HepG2 (cell line): ENCODE results near the gene CDKN3. TPM values are rescaled to one million over a fixed set of nuclear protein-coding genes. Genes with fewer than 3 reads are reported as not detected.

Experiments used
- ATAC-seq: fragments of 200-7000 bp; cut with Tn5 transposase; 3 replicates; pipeline ENCODE4 v1.9.1; 2020; ENCODE audit warnings: mild to moderate bottlenecking, moderate library complexity
- BruUV-seq: library from RNA; stranded (reverse); fragments of 400-500 nt; replicated peaks from 2 replicates; lab custom pipeline; 2021; lab: Mats Ljungman, UMichigan
- CTCF ChIA-PET: fragments of 300-600 bp; formaldehyde crosslinking; extraction: SDS; loops from one replicate; lab custom pipeline; 2021; ENCODE audit warnings: low total read pairs, inconsistent platforms, low intra/inter-chr PET ratio; lab: Yijun Ruan, JAX
- POLR2A ChIA-PET: fragments of 350-600 bp; sonication (Branson Sonifier 250); formaldehyde crosslinking; loops from one replicate; lab custom pipeline; 2020; ENCODE audit warnings: antibody characterized with exemption, inconsistent platforms; lab: Yijun Ruan, JAX
- DNase-seq: peaks from one replicate; pipeline ENCODE4 v3.0.0-alpha.2; 2015; ENCODE audit warnings: low spot score
- FAIRE-seq: peaks from 3 replicates; lab custom pipeline; 2011; peaks lifted over from hg19 to GRCh38; lab: Jason Lieb, UNC
- H2AFZ ChIP-seq: one replicate; pipeline ENCODE4 v1.6.1; 2011; ENCODE audit warnings: low read length, inconsistent platforms
- H3K27ac ChIP-seq: fragments of 300-600 bp; 3 replicates; pipeline ENCODE4 v1.8.0; 2011; ENCODE audit warnings: mixed run types, mild to moderate bottlenecking, mixed read lengths, low read length, inconsistent platforms; ENCODE audit not compliant: insufficient read depth; ENCODE audit errors: extremely low read length
- H3K27me3 ChIP-seq, 2 experiments: fragments of 200-600 bp in 1 of 2; 2 replicates in 1 of 2; 3 replicates in 1 of 2; pipeline versions ENCODE4 v1.6.0 to v1.8.0; 2011; ENCODE audit warnings: low read length in 2 of 2, mild to moderate bottlenecking in 2 of 2, moderate library complexity in 2 of 2, inconsistent platforms in 1 of 2; ENCODE audit not compliant: insufficient read depth in 2 of 2, control insufficient read depth in 1 of 2
- H3K36me3 ChIP-seq, 2 experiments: fragments of 200-600 bp in 1 of 2; replicated peaks in 1 of 2; 2 replicates in 1 of 2; 3 replicates in 1 of 2; pipeline versions ENCODE4 v1.5.1 to v1.8.0; 2011; ENCODE audit warnings: low read length in 2 of 2, inconsistent platforms in 1 of 2; ENCODE audit not compliant: insufficient read depth in 2 of 2, control insufficient read depth in 1 of 2
- H3K4me1 ChIP-seq: 2 replicates; pipeline ENCODE4 v1.5.1; 2012; ENCODE audit warnings: low read length, inconsistent platforms; ENCODE audit not compliant: insufficient read depth
- H3K4me2 ChIP-seq: 2 replicates; pipeline ENCODE4 v1.6.0; 2011; ENCODE audit warnings: low read depth, low read length, inconsistent platforms
- H3K4me3 ChIP-seq, 3 experiments: fragments of 200-600 bp in 1 of 3; sonication (generic), shearing (Covaris generic) in 1 of 3; replicated peaks in 1 of 3; 2 replicates each; pipeline ENCODE4 v1.5.1; 2011 to 2016; ENCODE audit warnings: low read length in 3 of 3, inconsistent platforms in 2 of 3, low read depth in 2 of 3, mild to moderate bottlenecking in 2 of 3, control low read depth in 1 of 3, mixed read lengths in 1 of 3; ENCODE audit not compliant: insufficient read depth in 1 of 3
- H3K79me2 ChIP-seq: one replicate; pipeline ENCODE4 v1.6.1; 2011; ENCODE audit warnings: low read length, inconsistent platforms; ENCODE audit not compliant: insufficient read depth
- H3K9ac ChIP-seq: 2 replicates; pipeline ENCODE4 v1.6.0; 2011; ENCODE audit warnings: mild to moderate bottlenecking, low read depth, low read length, inconsistent platforms; ENCODE audit not compliant: insufficient read depth
- H3K9me3 ChIP-seq: 2 replicates; pipeline ENCODE4 v1.5.1; 2012; ENCODE audit warnings: mild to moderate bottlenecking, low read length
- H4K20me1 ChIP-seq: 2 replicates; pipeline ENCODE4 v1.6.0; 2011; ENCODE audit warnings: inconsistent platforms, mild to moderate bottlenecking, low read length, moderate library complexity; ENCODE audit not compliant: insufficient read depth
- E2F1 ChIP-seq: sonication (generic); formaldehyde crosslinking; IDR thresholded peaks from 2 replicates; pipeline ENCODE4 v1.5.0; 2020; ENCODE audit warnings: missing genetic modification reagents
- GTF3A ChIP-seq: sonication (generic); formaldehyde crosslinking; conservative IDR thresholded peaks from 2 replicates; pipeline ENCODE4 v1.4.0; 2020; ENCODE audit warnings: mild to moderate bottlenecking, missing genetic modification reagents
- HIVEP1 ChIP-seq: sonication (generic); formaldehyde crosslinking; IDR thresholded peaks from 2 replicates; pipeline ENCODE4 v1.4.0; 2020; ENCODE audit warnings: mild to moderate bottlenecking, missing genetic modification reagents
- KIAA2018 ChIP-seq: sonication (generic); formaldehyde crosslinking; IDR thresholded peaks from 2 replicates; pipeline ENCODE4 v1.5.0; 2020; ENCODE audit warnings: mild to moderate bottlenecking, missing genetic modification reagents, borderline replicate concordance
- ZNF12 ChIP-seq: sonication (generic); formaldehyde crosslinking; IDR thresholded peaks from 2 replicates; pipeline ENCODE4 v1.5.0; 2020; ENCODE audit warnings: missing genetic modification reagents
- ZNF496 ChIP-seq: sonication (generic); formaldehyde crosslinking; IDR thresholded peaks from 2 replicates; pipeline ENCODE4 v1.8.1; 2023; ENCODE audit warnings: mild to moderate bottlenecking, moderate library complexity, missing genetic modification reagents; ENCODE audit not compliant: insufficient replicate concordance
- ZNF549 ChIP-seq: sonication (generic); formaldehyde crosslinking; IDR thresholded peaks from 2 replicates; pipeline ENCODE4 v1.5.0; 2020; ENCODE audit warnings: missing genetic modification reagents
- WGBS: methylation state at CpG from one replicate; pipeline ENCODE4 v1.1.6; 2017; ENCODE audit warnings: low lambda C conversion rate; 5-methylcytosine and 5-hydroxymethylcytosine counted together
- in situ Hi-C: cut with HindIII; loops from 2 replicates; pipeline ENCODE4 v1.10.0; 2017; ENCODE audit warnings: low pct_unique_long_range_greater_than_20kb; ENCODE audit not compliant: extremely low pct_ligation_motif_present
- intact Hi-C: fragments of 100-400 bp; cut with micrococcal nuclease; formaldehyde crosslinking; loops from one replicate; pipeline ENCODE4 v1.10.0; 2022; ENCODE audit not compliant: unreplicated experiment
- polyA plus RNA-seq, 8 experiments: library from polyadenylated mRNA; depleted of rRNA in 3 of 8; stranded (reverse) in 7 of 8; unstranded in 1 of 8; fragments of >200 nt; fragmentation: Illumina TruSeq in 4 of 8; extraction: Trizol in 4 of 8; gene quantifications; 2 replicates each; pipeline versions ENCODE4 v1.2.1 to v1.2.3, GENCODE V29; 2011 to 2016; ENCODE audit warnings: low read depth in 4 of 8, missing spikeins in 1 of 8, mixed read lengths in 1 of 8; ENCODE audit not compliant: insufficient read depth in 1 of 8
- total RNA-seq, 5 experiments: library from RNA; depleted of rRNA; stranded (reverse); fragments of >200 nt; fragmentation: Illumina TruSeq; extraction: Trizol; gene quantifications; 2 replicates each; pipeline ENCODE4 v1.2.3, GENCODE V29; 2016; ENCODE audit warnings: low read depth in 1 of 5

CDKN3 gene
- total and polyA plus RNA-seq, 2 of the 13 experiments (the other 11 are each of a cell fraction or from before 2014, with no cell fraction given) = 63.0 to 88.9 TPM

DNA sequence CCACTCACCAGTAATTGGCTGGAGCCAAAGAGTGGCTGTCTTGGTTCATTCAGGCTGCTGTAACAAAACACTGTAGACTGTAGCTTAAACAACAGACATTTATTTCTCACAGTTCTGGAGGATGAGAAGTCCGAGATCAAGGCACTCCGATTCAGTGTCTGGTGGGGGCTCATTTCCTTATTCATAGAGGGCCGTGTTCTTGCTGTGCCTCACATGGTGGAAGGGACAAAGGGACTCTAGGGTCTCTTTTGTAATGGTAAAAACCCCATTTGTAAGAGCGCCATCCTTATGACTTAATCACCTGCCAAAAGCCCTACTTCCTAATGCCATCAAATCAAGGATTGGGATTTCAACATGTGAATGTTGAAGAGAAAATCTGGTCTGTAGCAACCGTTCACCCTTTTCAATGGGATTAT is 34.7 kb upstream of the CDKN3 start:
- Histone ChIP-seq H3K27me3 (no peaks in the 10 kb centered on the region), H4K20me1 (no peaks in the 10 kb centered on the region), H3K4me1 (peaks cover 85% of the 10 kb centered on the region), H3K36me3 (no peaks in the 10 kb centered on the region), H3K4me2 (no peak overlapping the region), H2AFZ (no peak overlapping the region), H3K79me2 (no peaks in the 10 kb centered on the region), H3K9ac (no peak overlapping the region), H3K4me3 (no peak overlapping the region), H3K9me3 (no peaks in the 10 kb centered on the region), H3K27ac (no peak overlapping the region)
- no peak for FAIRE-seq
- ChIA-PET POLR2A (interaction anchor here (3.0 kb wide), 1 partner anchor 9 kb away, joined by 28 read pairs; no protein-coding TSS in a partner anchor), CTCF (no interaction called here)
- in situ Hi-C loops = loop anchor here (10.0 kb wide), 1 partner anchor 123 kb away; the partner anchor contains the start of gene GMFB
- no TSS peak for BruUV-seq
- WGBS = 94% methylated on average over 5 of the region's 5 CpGs
- no peak for ATAC-seq
- DNase-seq = no peak
- TF ChIP-seq HIVEP1 (no peak), GTF3A (CRISPR knock-in tag) (no peak), ZNF496 (no peak), E2F1 (CRISPR knock-in tag) (no peak), ZNF12 (peak; percentile 58; the same call in 1 of the 2 replicates)
- TF ChIP-seq, all 625 proteins: peak for 1
- intact Hi-C loops = no loop called here

DNA sequence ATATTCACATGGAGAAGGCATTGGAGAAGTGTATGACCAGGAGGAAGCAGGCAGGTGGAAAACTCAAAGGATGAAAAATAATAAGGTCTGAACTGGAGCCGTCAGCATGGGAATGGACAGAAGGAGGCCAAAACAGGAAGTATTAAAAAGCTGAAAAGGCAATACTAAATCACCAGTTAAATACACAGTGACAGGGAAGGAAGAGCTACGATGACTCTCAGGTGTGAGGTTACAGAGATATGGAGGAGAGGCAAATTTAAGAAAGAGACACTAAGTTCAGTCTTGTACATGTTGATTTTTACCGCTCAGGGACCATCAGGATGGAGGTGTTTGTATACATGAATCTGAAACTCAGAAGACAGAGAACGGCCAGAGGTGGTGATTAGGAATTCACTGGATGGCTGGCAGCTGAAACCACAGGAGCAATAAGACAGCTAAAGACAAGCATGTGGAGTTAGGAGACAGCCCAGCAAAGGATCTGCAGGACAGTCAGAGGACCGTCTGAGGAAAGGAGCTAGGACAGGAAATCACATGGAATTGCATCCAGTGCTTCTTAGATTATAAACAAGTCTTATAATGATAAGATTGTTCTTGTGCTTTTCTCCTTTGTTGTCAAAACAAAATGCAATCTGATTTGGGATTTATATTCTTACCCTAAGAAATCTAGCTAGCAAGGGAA is 33.9 kb upstream of the CDKN3 start:
- H3K9me3 ChIP-seq = no peaks in the 10 kb centered on the region
- H3K4me3 ChIP-seq = no peak overlapping the region
- H3K79me2 ChIP-seq = no peaks in the 10 kb centered on the region
- WGBS = 86% methylated on average over 5 of the region's 5 CpGs
- POLR2A ChIA-PET = interaction anchor here (3.0 kb wide), 1 partner anchor 9 kb away, joined by 28 read pairs; no protein-coding TSS in a partner anchor
- BruUV-seq = no TSS peak
- H3K4me2 ChIP-seq = no peak overlapping the region
- H3K9ac ChIP-seq = no peak overlapping the region; the same call in 1 of the 2 replicates
- DNase-seq = no peak
- peaks cover 91% of the 10 kb centered on the region for H3K4me1 ChIP-seq
- no peak overlapping the region for H3K27ac ChIP-seq
- no peaks in the 10 kb centered on the region for H4K20me1 ChIP-seq
- H2AFZ ChIP-seq = no peak overlapping the region
- no peaks in the 10 kb centered on the region for H3K27me3 ChIP-seq
- no peak for FAIRE-seq
- H3K36me3 ChIP-seq = no peaks in the 10 kb centered on the region
- no peak for ATAC-seq
- CTCF ChIA-PET = no interaction called here
- TF ChIP-seq KIAA2018 (CRISPR knock-in tag) (no peak), ZNF549 (0 out of 2 replicates have a peak, but pooled peaks have one; percentile 41)
- TF ChIP-seq, all 625 proteins: peak for 1
- intact Hi-C loops = no loop called here
- in situ Hi-C loops = loop anchor here (10.0 kb wide), 1 partner anchor 122 kb away; the partner anchor contains the start of gene GMFB
